NOMO-1 (cell line): ENCODE measurements around the gene ZNF695.
A peak's percentile ranks its signal among the peaks of the same experiment; 100 is the strongest.

Experiments used
- DNase-seq, 2 experiments: peaks; one replicate each; lab custom pipeline; 2025; ENCODE audit not compliant: unreplicated experiment in 2 of 2; lab: John Stamatoyannopoulos, UW

ZNF695 gene

DNA sequence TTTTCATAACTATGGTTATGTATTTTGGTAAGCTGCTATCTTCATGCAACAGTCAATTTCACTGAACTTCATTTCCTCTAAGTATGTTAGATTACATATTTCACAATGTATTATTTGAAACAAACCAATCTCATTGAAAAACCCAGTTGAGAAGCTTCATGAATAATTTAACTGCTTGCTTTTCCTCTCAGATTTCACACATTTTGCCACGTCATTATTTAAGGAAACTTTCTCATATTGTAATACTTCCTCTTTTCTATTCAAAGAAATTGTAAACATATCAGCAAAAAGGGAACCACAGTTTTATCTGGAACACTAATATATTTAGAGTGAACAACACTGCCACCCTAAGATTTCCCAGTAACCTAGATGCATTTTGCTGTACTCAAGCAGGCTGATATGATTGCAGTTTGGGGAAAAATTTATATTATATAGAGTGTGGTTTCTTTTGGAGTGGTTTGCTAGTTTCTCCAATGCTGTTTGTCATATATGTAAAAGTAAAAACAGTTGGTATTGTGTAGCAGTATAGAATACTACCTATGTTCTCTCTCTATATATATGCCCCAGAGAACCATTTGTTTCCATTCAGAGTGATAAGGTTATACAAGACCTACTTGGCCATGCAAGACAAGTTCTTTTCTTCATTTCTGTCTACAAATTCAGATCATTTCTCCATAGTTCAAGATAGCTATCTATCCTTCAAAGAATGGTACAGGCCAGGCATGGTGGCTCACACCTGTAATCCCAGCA is 47.7 kb downstream of the ZNF695 start:
- DNase-seq = peak; percentile 75 to 95

DNA sequence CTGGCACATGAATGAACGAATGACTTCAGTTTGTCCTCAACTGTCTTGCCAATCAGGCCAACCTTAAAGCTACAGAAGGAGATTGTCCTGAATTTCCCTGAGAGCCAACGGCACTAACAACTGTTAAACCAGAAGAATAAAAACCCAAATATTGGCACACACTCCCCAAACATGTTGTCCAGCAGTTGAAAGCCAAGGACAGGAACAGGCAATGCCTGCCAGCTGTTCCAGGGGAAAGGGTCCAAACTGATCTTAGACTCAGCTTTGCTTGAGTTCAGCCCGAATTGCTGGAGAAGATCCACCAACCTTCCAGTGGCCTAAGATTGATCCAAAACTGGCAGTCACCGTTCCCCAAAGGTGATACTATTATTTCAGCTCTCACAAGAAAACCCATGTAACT is 53.7 kb downstream of the ZNF695 start:
- no peak for DNase-seq

DNA sequence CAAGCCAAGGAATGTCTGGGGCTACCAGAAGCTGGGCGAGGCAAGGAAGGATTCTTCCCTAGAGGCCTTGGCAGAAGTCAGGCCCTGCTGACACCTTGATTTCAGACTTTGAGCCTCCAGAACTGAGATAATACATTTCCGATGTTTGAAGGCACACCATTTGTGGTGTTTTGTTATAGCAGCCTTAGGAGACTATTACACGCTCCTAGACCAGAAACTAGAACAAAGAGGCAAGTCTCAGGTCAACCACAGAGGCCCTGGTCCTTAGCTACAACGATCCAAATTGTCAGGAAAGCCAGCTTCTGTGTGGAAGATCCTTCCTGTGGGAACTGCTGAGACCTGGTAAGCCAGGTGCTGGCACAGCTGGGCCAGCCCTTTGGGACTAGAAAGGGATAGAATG is 56.4 kb downstream of the ZNF695 start:
- DNase-seq = no peak

DNA sequence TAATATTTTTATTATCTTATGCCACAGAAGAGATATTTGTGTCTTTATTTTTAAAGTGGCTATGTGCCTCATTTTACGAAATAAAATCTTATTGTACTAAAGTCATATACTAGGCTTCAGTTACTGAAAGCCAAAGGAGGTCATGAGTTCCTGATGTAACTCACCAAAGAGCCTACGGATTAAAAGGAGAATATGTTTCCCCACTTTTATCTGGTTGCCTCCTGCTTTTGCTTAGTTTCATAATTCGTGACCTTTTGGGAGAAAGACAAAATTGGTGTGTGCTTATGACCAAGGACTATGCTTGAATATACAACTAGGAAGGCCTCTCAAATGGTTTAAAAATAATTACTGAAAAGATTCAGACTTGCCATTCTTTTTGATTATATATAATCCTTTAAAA is 57.9 kb downstream of the ZNF695 start:
- DNase-seq = no peak

DNA sequence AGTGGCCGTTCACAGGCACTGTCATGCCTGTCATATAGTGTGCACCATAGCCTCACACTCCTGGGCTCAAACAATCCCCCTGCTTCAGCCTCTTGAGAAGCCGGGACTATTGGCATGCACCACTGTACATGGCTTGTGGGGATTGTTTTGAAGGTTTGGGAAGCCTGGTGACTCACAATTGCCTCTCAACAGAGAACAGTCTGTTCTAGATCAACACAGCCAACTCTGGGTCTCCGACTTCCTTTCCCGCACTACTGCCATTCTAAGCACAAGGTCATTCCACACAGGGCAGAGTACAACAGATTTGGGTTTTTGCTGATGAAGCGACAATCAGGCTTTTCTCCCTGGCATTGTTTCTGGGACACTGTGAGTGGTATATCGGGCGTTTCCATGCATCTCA is 60.6 kb downstream of the ZNF695 start:
- no peak for DNase-seq

DNA sequence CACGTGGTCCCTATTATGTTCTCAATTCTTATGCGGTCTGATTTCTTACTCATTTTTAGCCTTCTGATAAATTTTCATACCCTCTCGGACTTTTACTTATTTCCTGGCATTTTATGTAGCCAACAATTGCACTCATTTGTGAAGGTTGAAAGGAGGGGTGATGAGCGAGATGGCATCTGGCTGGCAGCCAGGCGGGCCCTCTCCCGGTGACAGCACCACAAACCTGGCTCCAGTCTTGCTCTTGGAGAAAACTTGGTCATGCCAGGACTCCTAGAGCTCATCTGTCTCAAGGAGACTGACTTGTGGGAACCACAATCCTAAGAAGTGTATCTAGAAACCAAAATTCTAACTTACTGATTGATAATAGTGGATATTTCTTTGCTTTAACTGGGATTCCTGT is 61.5 kb downstream of the ZNF695 start:
- no peak for DNase-seq
